WERI-Rb-1 (cell line): ENCODE results near the gene ADAM33.

Experiments
- DNase-seq: peaks from one replicate; pipeline ENCODE4 v3.0.0-alpha.2; 2020
- H3K27ac ChIP-seq: fragments of 250-450 bp; sonication (Bioruptor Pico); 2 replicates; pipeline ENCODE4 v1.5.1; 2020; ENCODE audit warnings: mild to moderate bottlenecking, moderate library complexity
- H3K27me3 ChIP-seq: fragments of 250-450 bp; sonication (Bioruptor Pico); 2 replicates; pipeline ENCODE4 v1.5.1; 2021; ENCODE audit warnings: mild to moderate bottlenecking, low read depth, moderate library complexity; ENCODE audit not compliant: insufficient read depth, severe bottlenecking
- H3K36me3 ChIP-seq: fragments of 250-450 bp; sonication (Bioruptor Pico); 2 replicates; pipeline ENCODE4 v1.5.1; 2020; ENCODE audit warnings: mild to moderate bottlenecking, moderate library complexity
- H3K4me3 ChIP-seq: 2 replicates; pipeline ENCODE4 v1.5.1; 2011; ENCODE audit warnings: low read depth, mild to moderate bottlenecking, control low read depth, low read length
- H3K9me3 ChIP-seq: fragments of 250-450 bp; sonication (Bioruptor Pico); 2 replicates; pipeline ENCODE4 v1.5.1; 2021; ENCODE audit warnings: mild to moderate bottlenecking, moderate library complexity; ENCODE audit not compliant: severe bottlenecking
- TF ChIP-seq, protein P1 (sequence below): IDR thresholded peaks from 2 replicates; pipeline ENCODE4 v1.5.1; 2011; ENCODE audit warnings: low read depth, mild to moderate bottlenecking, control low read depth, inconsistent platforms, low read length

ADAM33 gene

DNA sequence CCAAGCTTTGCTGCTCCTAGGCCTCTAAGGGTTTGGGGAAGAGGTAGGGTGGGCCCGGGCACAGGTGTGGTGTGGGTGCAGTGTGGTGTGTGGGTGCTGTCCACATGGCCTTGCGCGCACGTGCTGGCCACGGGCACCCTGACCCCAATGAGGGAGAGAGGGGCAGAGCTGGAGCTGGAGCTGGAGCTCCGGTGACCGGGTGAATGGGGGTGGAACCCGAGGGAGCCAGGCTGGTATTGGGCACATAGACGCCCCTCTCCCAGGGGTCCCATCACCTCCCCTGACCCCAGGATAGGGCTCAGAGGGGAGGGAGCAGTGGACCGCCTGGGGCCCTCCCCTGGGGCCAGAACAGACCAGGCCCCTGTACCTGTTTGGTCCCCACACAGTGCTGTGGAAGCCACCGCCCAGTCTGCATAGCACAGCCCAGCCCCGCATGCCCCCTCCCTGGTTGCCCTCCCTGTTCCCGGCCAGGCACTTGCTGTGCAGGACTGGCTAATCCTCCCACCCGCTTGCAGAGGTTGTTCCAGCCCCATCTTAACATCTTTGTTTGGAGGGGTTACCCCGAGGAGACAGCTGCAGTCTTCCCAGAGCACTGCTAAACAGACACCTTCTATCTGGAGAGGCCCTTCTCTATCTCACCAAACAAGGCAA lies 984 bp downstream of the ADAM33 start:
- Histone ChIP-seq H3K9me3 (no peaks in the 10 kb centered on the region), H3K36me3 (no peaks in the 10 kb centered on the region), H3K4me3 (no peak overlapping the region), H3K27ac (no peak overlapping the region), H3K27me3 (peaks cover 10% of the 10 kb centered on the region)
- no peak for DNase-seq
- TF ChIP-seq, protein P1, sequence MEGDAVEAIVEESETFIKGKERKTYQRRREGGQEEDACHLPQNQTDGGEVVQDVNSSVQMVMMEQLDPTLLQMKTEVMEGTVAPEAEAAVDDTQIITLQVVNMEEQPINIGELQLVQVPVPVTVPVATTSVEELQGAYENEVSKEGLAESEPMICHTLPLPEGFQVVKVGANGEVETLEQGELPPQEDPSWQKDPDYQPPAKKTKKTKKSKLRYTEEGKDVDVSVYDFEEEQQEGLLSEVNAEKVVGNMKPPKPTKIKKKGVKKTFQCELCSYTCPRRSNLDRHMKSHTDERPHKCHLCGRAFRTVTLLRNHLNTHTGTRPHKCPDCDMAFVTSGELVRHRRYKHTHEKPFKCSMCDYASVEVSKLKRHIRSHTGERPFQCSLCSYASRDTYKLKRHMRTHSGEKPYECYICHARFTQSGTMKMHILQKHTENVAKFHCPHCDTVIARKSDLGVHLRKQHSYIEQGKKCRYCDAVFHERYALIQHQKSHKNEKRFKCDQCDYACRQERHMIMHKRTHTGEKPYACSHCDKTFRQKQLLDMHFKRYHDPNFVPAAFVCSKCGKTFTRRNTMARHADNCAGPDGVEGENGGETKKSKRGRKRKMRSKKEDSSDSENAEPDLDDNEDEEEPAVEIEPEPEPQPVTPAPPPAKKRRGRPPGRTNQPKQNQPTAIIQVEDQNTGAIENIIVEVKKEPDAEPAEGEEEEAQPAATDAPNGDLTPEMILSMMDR: no peak

DNA sequence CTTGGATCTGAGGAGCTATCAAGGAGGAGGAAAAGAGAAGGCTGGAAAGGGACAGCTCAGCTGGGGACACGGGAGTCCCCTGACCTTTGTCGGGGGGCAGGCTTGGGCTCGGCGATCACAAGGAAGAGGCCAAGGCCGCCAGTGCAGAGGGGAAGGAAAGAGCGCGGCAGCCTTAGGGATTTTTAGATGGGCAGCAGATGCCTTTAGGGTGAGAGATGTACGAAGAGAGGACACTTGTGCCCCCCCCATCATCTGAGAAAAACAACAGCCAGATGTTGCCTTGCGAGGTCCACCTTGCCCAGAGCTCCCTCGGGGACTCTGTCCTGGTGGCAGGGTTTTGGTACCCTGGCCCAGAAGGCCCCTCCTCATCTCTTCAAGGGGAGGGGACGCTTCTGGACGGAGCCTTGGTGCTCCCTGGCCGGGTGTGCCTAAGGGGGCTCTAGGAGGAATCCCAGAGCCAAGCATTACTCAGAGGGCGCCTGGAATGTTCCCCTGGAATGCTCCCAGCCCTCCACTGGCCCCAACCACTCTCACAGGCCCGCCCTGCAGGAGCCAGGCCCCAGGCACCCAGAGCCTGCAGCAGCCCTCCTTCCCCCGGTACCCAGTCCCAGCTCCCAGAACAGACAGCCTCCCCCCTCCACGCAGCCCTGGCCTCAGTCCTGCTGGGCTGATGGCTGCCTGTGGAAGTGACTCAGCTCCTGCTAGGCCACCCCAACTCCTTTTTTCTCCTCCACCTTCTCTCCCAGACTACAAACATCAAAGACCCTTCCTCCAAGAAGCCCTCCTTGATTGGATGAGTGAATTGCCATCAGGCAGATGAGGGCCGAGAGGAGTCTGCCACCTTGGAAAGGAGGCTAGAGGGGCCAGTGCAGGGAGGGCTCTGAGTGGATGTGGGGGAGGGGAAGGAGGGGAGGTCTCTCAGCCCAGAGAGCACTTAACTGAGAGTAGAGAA lies 1.8 kb downstream of the ADAM33 start:
- DNase-seq: no peak
- Histone ChIP-seq H3K4me3 (no peak overlapping the region), H3K27me3 (peaks cover 18% of the 10 kb centered on the region), H3K27ac (no peak overlapping the region), H3K9me3 (no peaks in the 10 kb centered on the region), H3K36me3 (no peaks in the 10 kb centered on the region)
- TF ChIP-seq, protein P1: no peak

DNA sequence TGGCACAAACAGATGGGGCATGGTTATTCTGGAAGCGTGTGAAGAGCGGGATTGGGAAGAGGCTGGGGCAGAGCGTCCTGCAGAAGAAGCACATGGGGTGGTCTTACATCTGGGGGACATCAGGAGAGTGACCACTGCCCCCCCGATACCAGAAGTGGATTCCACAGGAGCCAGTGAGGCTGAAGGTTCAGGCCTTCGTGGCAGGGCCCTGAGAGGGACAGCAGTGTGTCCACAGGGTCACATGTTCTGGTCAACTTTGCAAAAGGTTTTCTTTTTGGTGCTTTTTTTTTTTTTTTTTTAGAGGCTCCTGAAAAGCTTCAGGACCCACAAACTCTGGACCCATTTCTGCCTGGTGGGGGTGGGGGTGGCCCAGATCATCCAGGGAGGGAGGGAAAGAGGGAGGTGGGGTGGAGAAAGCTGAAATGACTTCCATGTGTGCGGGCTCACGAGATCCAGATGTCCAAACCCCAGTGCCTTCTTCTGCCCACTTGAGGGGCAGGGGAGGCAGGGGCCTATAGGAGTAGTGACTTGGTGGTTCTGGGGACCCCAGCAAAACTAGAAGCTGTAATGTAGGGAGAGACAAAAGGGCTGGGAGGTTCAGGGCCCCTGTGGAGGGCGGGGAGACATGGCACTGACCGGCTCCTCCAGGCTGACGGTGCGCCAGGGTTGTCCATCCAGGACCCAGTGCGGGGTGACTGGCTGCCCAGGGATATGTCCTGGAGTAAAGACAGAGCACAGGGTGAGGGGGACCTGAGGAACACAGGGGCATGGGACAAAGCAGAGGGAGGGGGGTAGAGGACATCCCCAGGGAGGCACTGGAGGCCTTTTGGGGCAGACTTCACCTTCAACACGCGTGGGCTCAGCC lies 2.7 kb downstream of the ADAM33 start:
- no peak overlapping the region for H3K27ac ChIP-seq
- H3K27me3 ChIP-seq: peaks cover 27% of the 10 kb centered on the region
- no peaks in the 10 kb centered on the region for H3K9me3 ChIP-seq
- no peak for DNase-seq
- H3K4me3 ChIP-seq: no peak overlapping the region
- TF ChIP-seq, protein P1: no peak
- no peaks in the 10 kb centered on the region for H3K36me3 ChIP-seq

DNA sequence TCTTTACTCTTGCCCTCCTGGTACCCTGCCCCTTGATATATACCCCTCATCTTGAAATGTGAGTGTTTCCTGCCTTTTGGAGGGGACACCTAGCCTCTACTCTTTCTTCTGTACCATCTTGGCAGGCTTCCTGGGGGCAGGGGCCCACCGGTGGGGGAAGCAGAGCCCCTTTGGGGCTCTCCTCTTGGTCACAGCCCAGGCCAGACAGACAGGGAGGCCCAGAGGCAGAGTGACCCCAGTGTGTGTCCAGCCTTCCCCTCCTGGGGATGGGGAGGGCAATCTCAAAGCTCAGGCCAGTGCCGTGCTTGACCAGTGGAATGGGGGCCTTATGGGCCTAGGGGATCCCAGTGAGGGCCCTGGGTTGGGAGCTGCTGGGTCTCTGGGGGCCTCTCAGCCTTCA lies 3.6 kb downstream of the ADAM33 start:
- Histone ChIP-seq H3K9me3 (no peaks in the 10 kb centered on the region), H3K27me3 (peaks cover 31% of the 10 kb centered on the region), H3K4me3 (no peak overlapping the region), H3K27ac (no peak overlapping the region), H3K36me3 (no peaks in the 10 kb centered on the region)
- DNase-seq: no peak
- TF ChIP-seq, protein P1: no peak

DNA sequence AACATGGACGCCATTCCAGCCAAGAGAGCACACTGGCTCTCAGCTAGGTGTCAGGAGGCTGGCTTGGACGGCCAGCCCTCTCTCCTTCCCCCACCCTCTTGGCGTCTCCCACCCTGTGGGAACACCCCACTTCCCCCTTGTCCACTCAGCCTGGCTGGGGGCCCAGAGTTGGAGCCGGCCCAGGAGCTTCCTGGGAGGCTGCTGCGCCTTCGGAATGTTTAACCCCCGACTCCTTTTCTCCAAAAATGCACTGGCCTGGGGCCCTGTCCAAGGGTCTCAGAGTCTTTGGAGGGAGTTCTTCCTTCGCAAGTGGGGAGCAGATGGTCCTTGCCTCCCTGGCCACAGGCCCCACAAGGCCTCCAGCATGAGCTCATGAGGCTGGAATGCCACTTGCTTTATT lies 4.1 kb downstream of the ADAM33 start:
- H3K9me3 ChIP-seq: no peaks in the 10 kb centered on the region
- H3K36me3 ChIP-seq: no peaks in the 10 kb centered on the region
- H3K27ac ChIP-seq: no peak overlapping the region
- H3K27me3 ChIP-seq: peaks cover 36% of the 10 kb centered on the region
- no peak overlapping the region for H3K4me3 ChIP-seq
- no peak for DNase-seq
- TF ChIP-seq, protein P1: no peak
